ENCODE data around the gene FEZ2.
"Not testable (repeated sequence)": the region's sequence is repeated elsewhere in the genome, so short reads cannot be mapped to it uniquely, and the experiment has no call there.

The FEZ2 gene

GRCh38 chr2:36606925-36607324 is 9.0 kb upstream of the FEZ2 start:
- TF ChIP-seq CTCF (IDR thresholded peaks at IDR 0.05; ENCODE audit: extremely low read depth, missing control alignments): no peak
- DNase-seq (ENCODE audit: low spot score): no peak

GRCh38 chr2:36605273-36605672 is 7.3 kb upstream of the FEZ2 start:
- DNase-seq (ENCODE audit: low spot score): no peak
- no peak for TF ChIP-seq CTCF (IDR thresholded peaks at IDR 0.05; ENCODE audit: extremely low read depth, missing control alignments)

DNA sequence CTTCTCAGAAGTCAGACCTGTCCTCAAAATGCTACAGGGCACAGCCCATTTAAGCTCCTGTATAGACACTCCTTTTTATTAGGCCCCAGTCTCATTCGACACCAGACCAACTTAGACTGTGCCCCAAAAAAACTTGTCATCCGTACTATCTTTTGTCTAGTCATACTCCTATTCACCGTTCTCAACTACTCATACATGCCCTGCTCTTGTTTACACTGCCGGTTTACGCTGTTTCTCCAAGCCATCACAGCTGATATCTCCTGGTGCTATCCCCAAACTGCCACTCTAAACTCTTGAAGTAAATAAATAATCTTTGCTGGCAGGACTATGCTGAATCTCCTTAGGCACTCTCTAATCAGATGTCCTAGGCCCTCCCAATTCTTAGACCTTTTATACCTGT is 5.7 kb upstream of the FEZ2 start:
- DNase-seq (ENCODE audit: low spot score): not testable (repeated sequence)

DNA sequence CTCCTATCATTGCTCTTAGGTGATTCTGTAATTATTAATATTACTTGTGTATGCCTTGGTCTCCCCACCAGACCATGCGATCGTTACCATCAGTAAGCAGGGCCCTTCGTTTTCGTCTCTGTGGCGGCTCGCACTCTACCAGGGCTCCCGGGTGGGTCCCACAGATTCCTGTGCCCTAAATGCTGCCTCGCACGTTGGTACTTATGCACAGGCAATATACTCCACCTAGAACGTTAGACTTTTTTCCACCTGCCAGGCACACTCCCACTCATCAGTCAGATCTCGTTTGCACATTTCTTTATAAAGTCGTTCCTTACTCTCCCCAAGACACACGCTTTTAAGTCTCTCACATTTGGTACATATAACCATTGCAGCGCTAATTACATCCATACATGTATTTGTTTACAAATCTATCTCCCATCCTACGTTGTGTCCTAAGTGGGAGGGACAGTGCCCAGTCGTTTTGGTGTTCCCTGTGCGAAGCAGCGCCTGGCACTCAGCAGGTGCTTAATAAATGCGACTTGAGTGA is 901 bp downstream of the FEZ2 start:
- TF ChIP-seq CTCF (IDR thresholded peaks at IDR 0.05; ENCODE audit: extremely low read depth, missing control alignments): no peak
- DNase-seq (ENCODE audit: low spot score): no peak

GRCh38 chr2:36596397-36596796 is 1.6 kb downstream of the FEZ2 start:
- DNase-seq (ENCODE audit: low spot score): no peak
- no peak for TF ChIP-seq CTCF (IDR thresholded peaks at IDR 0.05; ENCODE audit: extremely low read depth, missing control alignments)

- DNase-seq (ENCODE audit: low spot score): no peak
- no peak for TF ChIP-seq CTCF (IDR thresholded peaks at IDR 0.05; ENCODE audit: extremely low read depth, missing control alignments)
These were observed 3.1 kb downstream of the FEZ2 start for GRCh38 chr2:36594849-36595248.

DNA sequence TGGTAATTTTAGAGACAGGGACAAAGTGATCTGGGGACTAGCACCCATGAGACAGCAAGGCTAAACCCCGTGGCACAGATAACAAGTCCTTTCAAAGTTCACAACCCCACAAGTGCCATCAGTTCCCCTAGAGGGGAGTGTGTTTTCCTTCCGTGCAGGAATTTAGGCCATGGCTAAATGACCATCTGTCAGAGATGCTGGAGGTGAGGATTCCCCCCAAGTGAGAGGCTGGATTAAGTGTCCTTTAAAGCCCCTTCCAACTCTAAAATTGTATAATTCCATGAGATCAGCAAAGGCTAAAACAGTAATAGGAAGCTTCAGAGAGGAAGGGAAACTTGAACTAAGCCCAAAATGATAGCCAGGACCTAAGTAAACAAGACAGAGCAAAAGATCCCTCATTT is 8.7 kb downstream of the FEZ2 start:
- DNase-seq (ENCODE audit: low spot score): no peak
- no peak for TF ChIP-seq CTCF (IDR thresholded peaks at IDR 0.05; ENCODE audit: extremely low read depth, missing control alignments)

- TF ChIP-seq CTCF (IDR thresholded peaks at IDR 0.05; ENCODE audit: extremely low read depth, missing control alignments): no peak
- no peak for DNase-seq (ENCODE audit: low spot score)
These were observed 10.4 kb downstream of the FEZ2 start for GRCh38 chr2:36587556-36587955.

All from GM20000 (cell line).